Ovary (tissue), 3 donors: ENCODE measurements around the gene MFNG.

Source experiments
- CTCF ChIP-seq, 3 donors: fragments of 450-650 bp in 2 of 3; fragments of 200-600 bp in 1 of 3; IDR thresholded peaks; one replicate each; pipeline versions ENCODE4 v1.5.1 to v1.8.0; 2016 to 2022; ENCODE audit warnings: antibody characterized with exemption in 3 of 3, mild to moderate bottlenecking in 1 of 3
- POLR2A ChIP-seq: fragments of 450-650 bp; IDR thresholded peaks from one replicate; pipeline ENCODE4 v1.6.1; 2017; ENCODE audit warnings: antibody characterized with exemption, mild to moderate bottlenecking, moderate library complexity
- donor health status: DM: no; HTN: no; CAD: no.

DNA sequence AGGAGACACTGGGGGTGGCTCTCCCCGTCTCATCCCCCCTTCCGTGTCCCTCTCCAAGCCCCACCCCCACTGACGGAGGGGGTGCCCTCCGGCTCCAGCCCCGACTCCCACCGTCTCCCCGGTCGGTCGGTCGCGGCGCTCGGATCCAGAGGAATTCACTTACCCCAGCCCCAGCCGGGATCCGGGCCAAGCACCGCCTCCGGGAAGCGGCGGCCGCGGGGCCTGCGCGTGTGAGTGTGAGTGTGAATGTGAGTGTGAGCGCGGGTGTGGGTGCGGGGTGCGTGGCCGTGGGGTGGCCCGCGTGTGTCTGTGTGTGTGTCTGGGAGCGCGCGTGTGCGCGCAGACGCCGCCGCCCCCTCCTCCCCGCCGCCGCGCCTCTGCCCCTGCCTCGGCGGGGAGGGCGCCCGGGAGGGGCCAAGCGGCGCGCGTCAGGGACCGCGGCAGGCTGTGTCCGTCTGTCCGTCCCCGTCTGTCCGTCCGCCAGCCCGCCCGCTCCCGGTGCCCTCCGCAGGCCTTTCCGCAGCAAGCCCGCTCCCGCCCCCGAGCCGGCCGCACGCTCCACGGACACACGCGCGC lies 59.0 kb downstream of the MFNG start, which contains the start of gene ELFN2:
- no peak for TF ChIP-seq CTCF (IDR thresholded peaks at IDR 0.05)
- TF ChIP-seq POLR2A: no peak
